DOHH2 (cell line): ENCODE data around the gene GCNA.

Source experiments
- H3F3A ChIP-seq: fragments of 200-600 bp; sonication (generic), shearing (Covaris generic); 2 replicates; pipeline ENCODE4 v1.6.0; 2016; ENCODE audit warnings: antibody characterized with exemption, mild to moderate bottlenecking; ENCODE audit not compliant: control insufficient read depth, insufficient read depth
- H3K27ac ChIP-seq: fragments of 200-600 bp; sonication (generic); 2 replicates; pipeline ENCODE4 v1.5.1; 2014; ENCODE audit warnings: low read depth, mild to moderate bottlenecking, low read length, moderate library complexity
- H3K27me3 ChIP-seq: fragments of 200-600 bp; sonication (generic); 2 replicates; pipeline ENCODE4 v1.6.1; 2014; ENCODE audit warnings: mild to moderate bottlenecking, low read length, mixed read lengths; ENCODE audit not compliant: control insufficient read depth
- H3K36me3 ChIP-seq: fragments of 200-600 bp; sonication (generic); 2 replicates; pipeline ENCODE4 v1.6.1; 2014; ENCODE audit warnings: mild to moderate bottlenecking, low read length, moderate library complexity, mixed read lengths; ENCODE audit not compliant: control insufficient read depth
- H3K4me1 ChIP-seq: fragments of 200-600 bp; sonication (generic); 2 replicates; pipeline ENCODE4 v1.6.1; 2014; ENCODE audit warnings: mild to moderate bottlenecking, low read length, mixed read lengths; ENCODE audit not compliant: control insufficient read depth
- H3K4me2 ChIP-seq: fragments of 200-600 bp; sonication (generic); 2 replicates; pipeline ENCODE4 v1.6.0; 2014; ENCODE audit warnings: mild to moderate bottlenecking, low read length, moderate library complexity
- H3K4me3 ChIP-seq: fragments of 200-600 bp; sonication (generic); 2 replicates; pipeline ENCODE4 v1.5.1; 2014; ENCODE audit warnings: mild to moderate bottlenecking, low read length, mixed read lengths
- H3K79me2 ChIP-seq: fragments of 200-600 bp; sonication (generic); 2 replicates; pipeline ENCODE4 v1.6.1; 2014; ENCODE audit warnings: mild to moderate bottlenecking, low read length, mixed read lengths; ENCODE audit not compliant: control insufficient read depth
- H3K9me2 ChIP-seq: fragments of 200-600 bp; sonication (generic); replicated peaks from 2 replicates; pipeline ENCODE4 v1.6.1; 2014; ENCODE audit warnings: mild to moderate bottlenecking, low read length, mixed read lengths; ENCODE audit not compliant: control insufficient read depth
- H3K9me3 ChIP-seq: fragments of 200-600 bp; sonication (generic); 2 replicates; pipeline ENCODE4 v1.6.1; 2014; ENCODE audit warnings: antibody characterized with exemption, low read length, mixed read lengths; ENCODE audit not compliant: control insufficient read depth, insufficient read depth
- H4K20me1 ChIP-seq: fragments of 200-600 bp; sonication (generic); 2 replicates; pipeline ENCODE4 v1.6.0; 2014; ENCODE audit warnings: low read depth, mild to moderate bottlenecking, antibody characterized with exemption, low read length, moderate library complexity; ENCODE audit not compliant: control insufficient read depth, insufficient read depth
- CTCF ChIP-seq: fragments of 200-600 bp; sonication (generic); IDR thresholded peaks from one replicate; pipeline ENCODE4 v1.5.1; 2014; ENCODE audit warnings: antibody characterized with exemption, mild to moderate bottlenecking, low read depth, low read length; ENCODE audit not compliant: poor library complexity, severe bottlenecking
- EZH2phosphoT487 ChIP-seq: fragments of 200-600 bp; sonication (generic); IDR thresholded peaks from 2 replicates; pipeline ENCODE4 v1.6.1; 2017; ENCODE audit warnings: borderline replicate concordance, mild to moderate bottlenecking, antibody characterized with exemption, low read length, moderate library complexity, mixed read lengths

Gene GCNA

GRCh38 chrX:71578253-71579135, at the start of gene GCNA:
TSS of gene GCNA (plus strand) at chrX:71578437. CDS start at chrX:71580822, 2,385 bp downstream.
- Histone ChIP-seq H4K20me1 (no peaks in the 10 kb centered on the region), H3K27ac (no peak within 1 kb of the TSS), H3F3A (no peaks in the 10 kb centered on the region), H3K4me3 (no peak within 1 kb of the TSS), H3K9me3 (no peaks in the 10 kb centered on the region), H3K27me3 (no peaks in the 10 kb centered on the region), H3K36me3 (peaks cover 35% of the 10 kb centered on the region), H3K79me2 (no peaks in the 10 kb centered on the region), H3K9me2 (no peaks in the 10 kb centered on the region), H3K4me1 (no peaks in the 10 kb centered on the region), H3K4me2 (no peak within 1 kb of the TSS)
- TF ChIP-seq CTCF (no peak), EZH2phosphoT487 (no peak)

GRCh38 chrX:71532078-71532752, 46.0 kb upstream of the GCNA start:
- peak overlapping the region; percentile 81 for H3K4me2 ChIP-seq
- peaks cover 37% of the 10 kb centered on the region for H3K36me3 ChIP-seq
- H3F3A ChIP-seq, result no peaks in the 10 kb centered on the region
- H3K9me3 ChIP-seq, result no peaks in the 10 kb centered on the region
- H3K27ac ChIP-seq, result peak overlapping the region; percentile 74
- H3K79me2 ChIP-seq, result peaks cover 54% of the 10 kb centered on the region
- H3K27me3 ChIP-seq, result no peaks in the 10 kb centered on the region
- H3K4me3 ChIP-seq, result peak overlapping the region; percentile 96
- H4K20me1 ChIP-seq, result peaks cover 10% of the 10 kb centered on the region; the same call in 1 of the 2 replicates
- TF ChIP-seq CTCF (no peak), EZH2phosphoT487 (no peak)
- peaks cover 28% of the 10 kb centered on the region for H3K4me1 ChIP-seq
- no peaks in the 10 kb centered on the region for H3K9me2 ChIP-seq

GRCh38 chrX:71532753-71533425, 45.3 kb upstream of the GCNA start, which contains the start of gene OGT:
TSS of gene OGT (plus strand) at chrX:71533104. CDS start at chrX:71533300, 196 bp downstream.
- peak within 1 kb of the TSS; percentile 89 for H3K4me2 ChIP-seq
- H4K20me1 ChIP-seq, result peaks cover 10% of the 10 kb centered on the region; the same call in 1 of the 2 replicates
- H3K9me2 ChIP-seq, result no peaks in the 10 kb centered on the region
- H3K4me1 ChIP-seq, result peaks cover 32% of the 10 kb centered on the region
- H3F3A ChIP-seq, result no peaks in the 10 kb centered on the region
- no peaks in the 10 kb centered on the region for H3K9me3 ChIP-seq
- peak within 1 kb of the TSS; percentile 96 for H3K4me3 ChIP-seq
- H3K27me3 ChIP-seq, result no peaks in the 10 kb centered on the region
- H3K27ac ChIP-seq, result peak within 1 kb of the TSS; percentile 74
- TF ChIP-seq CTCF, result no peak
- no peak for TF ChIP-seq EZH2phosphoT487
- H3K36me3 ChIP-seq, result peaks cover 42% of the 10 kb centered on the region
- H3K79me2 ChIP-seq, result peaks cover 61% of the 10 kb centered on the region
